OCI-LY1 (cell line): ENCODE data around the gene SLBP.
A peak's percentile ranks its signal among the peaks of the same experiment; 100 is the strongest.

Experiments used
- H2AFZ ChIP-seq: fragments of 200-600 bp; sonication (generic), shearing (Covaris generic); 2 replicates; pipeline ENCODE4 v1.6.0; 2014; ENCODE audit warnings: antibody characterized with exemption, mild to moderate bottlenecking, low read length
- H3F3A ChIP-seq: fragments of 200-600 bp; sonication (generic), shearing (Covaris generic); 2 replicates; pipeline ENCODE4 v1.6.0; 2014; ENCODE audit warnings: mild to moderate bottlenecking, antibody characterized with exemption, low read length, moderate library complexity; ENCODE audit not compliant: insufficient read depth
- H3K27ac ChIP-seq: fragments of 200-600 bp; sonication (generic); 2 replicates; pipeline ENCODE4 v1.5.1; 2014; ENCODE audit warnings: low read length, mixed run types, mild to moderate bottlenecking, low read depth; ENCODE audit not compliant: poor library complexity, severe bottlenecking
- H3K27me3 ChIP-seq: fragments of 200-600 bp; sonication (generic); 2 replicates; pipeline ENCODE4 v1.6.0; 2014; ENCODE audit warnings: antibody characterized with exemption, mild to moderate bottlenecking, low read length, moderate library complexity; ENCODE audit not compliant: insufficient read depth
- H3K36me3 ChIP-seq: fragments of 200-600 bp; sonication (generic); 2 replicates; pipeline ENCODE4 v1.6.1; 2014; ENCODE audit warnings: mild to moderate bottlenecking, antibody characterized with exemption, low read length, moderate library complexity, mixed read lengths; ENCODE audit not compliant: insufficient read depth
- H3K4me1 ChIP-seq: fragments of 200-600 bp; sonication (generic); 2 replicates; pipeline ENCODE4 v1.5.1; 2014; ENCODE audit warnings: mild to moderate bottlenecking, low read length, moderate library complexity; ENCODE audit not compliant: insufficient read depth, severe bottlenecking
- H3K4me2 ChIP-seq: fragments of 200-600 bp; sonication (generic), shearing (Covaris generic); 2 replicates; pipeline ENCODE4 v1.6.1; 2014; ENCODE audit warnings: low read length
- H3K4me3 ChIP-seq: fragments of 200-600 bp; sonication (generic); 2 replicates; pipeline ENCODE4 v1.5.1; 2014; ENCODE audit warnings: low read length, low read depth, mild to moderate bottlenecking, mixed read lengths; ENCODE audit not compliant: poor library complexity, severe bottlenecking
- H3K79me2 ChIP-seq: fragments of 200-600 bp; shearing (Covaris generic); 2 replicates; pipeline ENCODE4 v1.6.1; 2016; ENCODE audit warnings: mixed run types, low read length, mixed read lengths; ENCODE audit not compliant: insufficient read depth
- H3K9ac ChIP-seq: fragments of 200-600 bp; sonication (generic), shearing (Covaris generic); 2 replicates; pipeline ENCODE4 v1.6.1; 2014; ENCODE audit warnings: mild to moderate bottlenecking, low read length, mixed read lengths
- H3K9me2 ChIP-seq: fragments of 200-600 bp; sonication (generic), shearing (Covaris generic); 2 replicates; pipeline ENCODE4 v1.6.1; 2014; ENCODE audit warnings: low read depth, mild to moderate bottlenecking, low read length, mixed read lengths
- H3K9me3 ChIP-seq: fragments of 200-600 bp; shearing (Covaris generic); 2 replicates; pipeline ENCODE4 v1.6.1; 2014; ENCODE audit warnings: low read length, mixed read lengths
- H4K20me1 ChIP-seq: fragments of 200-600 bp; sonication (generic), shearing (Covaris generic); 2 replicates; pipeline ENCODE4 v1.6.0; 2016; ENCODE audit warnings: mild to moderate bottlenecking, low read length; ENCODE audit not compliant: insufficient read depth
- CTCF ChIP-seq: fragments of 200-600 bp; sonication (generic), shearing (Covaris generic); IDR thresholded peaks from 2 replicates; pipeline ENCODE4 v1.5.1; 2017; ENCODE audit warnings: mild to moderate bottlenecking, antibody characterized with exemption, low read length, moderate library complexity, mixed read lengths
- EZH2 ChIP-seq: fragments of 200-600 bp; sonication (generic), shearing (Covaris generic); IDR thresholded peaks from 2 replicates; pipeline ENCODE4 v1.8.0; 2017; ENCODE audit warnings: borderline replicate concordance, mixed run types, mild to moderate bottlenecking, antibody characterized with exemption, low read length, moderate library complexity, mixed read lengths

Gene SLBP

GRCh38 chr4:1683736-1684505 lies 28.2 kb downstream of the SLBP start, which contains the start of gene FAM53A:
Gene FAM53A, minus strand, starts transcription at chr4:1684313. Its CDS starts 15,572 bp downstream, at chr4:1668741.
- no peaks in the 10 kb centered on the region for H3F3A ChIP-seq
- H2AFZ ChIP-seq, result no peak within 1 kb of the TSS
- H3K79me2 ChIP-seq, result no peaks in the 10 kb centered on the region
- H3K27me3 ChIP-seq, result no peaks in the 10 kb centered on the region
- peaks cover 15% of the 10 kb centered on the region for H3K4me1 ChIP-seq
- no peaks in the 10 kb centered on the region for H4K20me1 ChIP-seq
- H3K4me3 ChIP-seq, result peak within 1 kb of the TSS; percentile 59
- H3K9me2 ChIP-seq, result no peaks in the 10 kb centered on the region
- H3K27ac ChIP-seq, result no peak within 1 kb of the TSS
- H3K4me2 ChIP-seq, result peak within 1 kb of the TSS; percentile 76
- H3K9me3 ChIP-seq, result no peaks in the 10 kb centered on the region
- TF ChIP-seq CTCF (no peak), EZH2 (no peak)
- no peaks in the 10 kb centered on the region for H3K36me3 ChIP-seq
- H3K9ac ChIP-seq, result peak within 1 kb of the TSS; percentile 54; the same call in 1 of the 2 replicates

GRCh38 chr4:1683261-1683735 lies 28.8 kb downstream of the SLBP start:
- Histone ChIP-seq H3K9ac (peak overlapping the region; percentile 52; the same call in 1 of the 2 replicates), H3K4me1 (peaks cover 15% of the 10 kb centered on the region), H3K9me2 (no peaks in the 10 kb centered on the region), H3K27ac (no peak overlapping the region), H2AFZ (no peak overlapping the region), H4K20me1 (no peaks in the 10 kb centered on the region), H3K4me2 (peak overlapping the region; percentile 63), H3K36me3 (no peaks in the 10 kb centered on the region), H3F3A (no peaks in the 10 kb centered on the region), H3K27me3 (no peaks in the 10 kb centered on the region), H3K9me3 (no peaks in the 10 kb centered on the region), H3K79me2 (no peaks in the 10 kb centered on the region), H3K4me3 (peak overlapping the region; percentile 59)
- TF ChIP-seq CTCF (no peak), EZH2 (no peak)

GRCh38 chr4:1682860-1683259 lies 29.3 kb downstream of the SLBP start:
- Histone ChIP-seq H3K4me1 (peaks cover 15% of the 10 kb centered on the region), H3K9ac (no peak overlapping the region), H2AFZ (no peak overlapping the region), H4K20me1 (no peaks in the 10 kb centered on the region), H3K9me2 (no peaks in the 10 kb centered on the region), H3K36me3 (no peaks in the 10 kb centered on the region), H3K9me3 (no peaks in the 10 kb centered on the region), H3K79me2 (no peaks in the 10 kb centered on the region), H3F3A (no peaks in the 10 kb centered on the region), H3K4me2 (peak overlapping the region; percentile 63; the same call in 1 of the 2 replicates), H3K4me3 (no peak overlapping the region), H3K27me3 (no peaks in the 10 kb centered on the region), H3K27ac (no peak overlapping the region)
- TF ChIP-seq EZH2 (no peak), CTCF (no peak)
